Activated B cell treated with CpG ODN at 0.5 μM for 24 hours (primary cell): ENCODE results near the gene LMF2. TPM values are rescaled to one million over a fixed set of nuclear protein-coding genes. Genes with fewer than 3 reads are reported as not detected.

Source experiments
- ATAC-seq: fragments of 200-7000 bp; cut with Tn5 transposase; one replicate; pipeline ENCODE4 v1.10.0; 2021; ENCODE audit warnings: low read depth, mild to moderate bottlenecking, moderate library complexity
- CTCF ChIA-PET: fragments of 350-600 bp; sonication (Branson Sonifier 250); formaldehyde crosslinking; loops from one replicate; lab custom pipeline; 2021; ENCODE audit warnings: antibody characterized with exemption; lab: Charles Lee
- POLR2A ChIA-PET: fragments of 350-600 bp; sonication (Branson Sonifier 250); formaldehyde crosslinking; loops from one replicate; lab custom pipeline; 2021; ENCODE audit warnings: antibody characterized with exemption; lab: Charles Lee
- DNase-seq: peaks from one replicate; pipeline ENCODE4 v3.0.0; 2022
- H3K27ac Mint-ChIP-seq: one replicate; pipeline ENCODE4 v1.8.0; 2020; ENCODE audit warnings: mixed read lengths
- H3K27me3 Mint-ChIP-seq: one replicate; pipeline ENCODE4 v1.8.0; 2021; ENCODE audit warnings: mixed read lengths
- H3K36me3 Mint-ChIP-seq: one replicate; pipeline ENCODE4 v1.8.0; 2021; ENCODE audit warnings: low read depth, mixed read lengths
- H3K4me1 Mint-ChIP-seq: one replicate; pipeline ENCODE4 v1.8.0; 2021; ENCODE audit warnings: mixed read lengths
- H3K4me3 Mint-ChIP-seq: one replicate; pipeline ENCODE4 v1.8.0; 2020; ENCODE audit warnings: mild to moderate bottlenecking, mixed read lengths
- H3K9me3 Mint-ChIP-seq: one replicate; pipeline ENCODE4 v1.8.0; 2020; ENCODE audit warnings: mixed read lengths
- intact Hi-C: fragments of 100-400 bp; cut with micrococcal nuclease; formaldehyde crosslinking; loops from one replicate; pipeline ENCODE4 v1.15.1; 2024
- total RNA-seq: library from RNA; stranded (reverse); gene quantifications from 2 replicates; pipeline ENCODE4 v1.2.3, GENCODE V29; 2022
- TF ChIP-seq, protein P1 (sequence below): fragments of 200-600 bp; IDR thresholded peaks from one replicate; pipeline ENCODE4 v1.8.0; 2022; ENCODE audit warnings: antibody characterized with exemption, mild to moderate bottlenecking

LMF2 gene
- total RNA-seq, 1 donor from 2014 or later, result 81.0 TPM

DNA sequence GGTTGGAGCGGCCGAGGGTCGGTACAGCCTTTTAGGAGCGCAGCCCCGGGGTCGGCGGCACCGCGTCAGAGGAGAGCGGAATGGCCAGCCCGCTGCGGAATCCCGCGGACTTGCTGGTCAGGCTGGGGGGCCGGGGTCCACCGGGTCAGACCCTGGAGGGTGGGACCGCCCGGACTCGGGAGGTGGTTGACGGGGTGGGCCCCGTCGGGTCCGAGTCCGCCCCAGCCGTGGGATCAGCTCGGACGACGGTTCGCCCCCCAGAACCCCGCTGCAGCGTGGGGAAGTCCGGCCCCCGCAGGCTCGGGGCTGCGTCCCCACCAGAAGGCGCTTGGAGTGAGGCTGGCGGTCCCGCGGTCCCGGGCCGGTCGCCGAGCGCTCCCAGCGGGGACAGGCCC is 26.5 kb downstream of the LMF2 start:
- Mint-ChIP-seq H3K27me3 (no peaks in the 10 kb centered on the region), H3K27ac (no peak overlapping the region), H3K9me3 (no peaks in the 10 kb centered on the region), H3K36me3 (no peaks in the 10 kb centered on the region), H3K4me3 (peak overlapping the region; percentile 66), H3K4me1 (peaks cover 10% of the 10 kb centered on the region)
- ChIA-PET CTCF (no interaction called here), POLR2A (interaction anchor here (0.6 to 2.7 kb wide), 6 partner anchors 9 to 140 kb away, joined by 3 to 13 read pairs (median 4); no protein-coding TSS in a partner anchor)
- DNase-seq, result no peak
- no peak for ATAC-seq
- TF ChIP-seq, protein P1, sequence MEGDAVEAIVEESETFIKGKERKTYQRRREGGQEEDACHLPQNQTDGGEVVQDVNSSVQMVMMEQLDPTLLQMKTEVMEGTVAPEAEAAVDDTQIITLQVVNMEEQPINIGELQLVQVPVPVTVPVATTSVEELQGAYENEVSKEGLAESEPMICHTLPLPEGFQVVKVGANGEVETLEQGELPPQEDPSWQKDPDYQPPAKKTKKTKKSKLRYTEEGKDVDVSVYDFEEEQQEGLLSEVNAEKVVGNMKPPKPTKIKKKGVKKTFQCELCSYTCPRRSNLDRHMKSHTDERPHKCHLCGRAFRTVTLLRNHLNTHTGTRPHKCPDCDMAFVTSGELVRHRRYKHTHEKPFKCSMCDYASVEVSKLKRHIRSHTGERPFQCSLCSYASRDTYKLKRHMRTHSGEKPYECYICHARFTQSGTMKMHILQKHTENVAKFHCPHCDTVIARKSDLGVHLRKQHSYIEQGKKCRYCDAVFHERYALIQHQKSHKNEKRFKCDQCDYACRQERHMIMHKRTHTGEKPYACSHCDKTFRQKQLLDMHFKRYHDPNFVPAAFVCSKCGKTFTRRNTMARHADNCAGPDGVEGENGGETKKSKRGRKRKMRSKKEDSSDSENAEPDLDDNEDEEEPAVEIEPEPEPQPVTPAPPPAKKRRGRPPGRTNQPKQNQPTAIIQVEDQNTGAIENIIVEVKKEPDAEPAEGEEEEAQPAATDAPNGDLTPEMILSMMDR, result no peak
- intact Hi-C loops, result loop anchor here (1.0 kb wide), 1 partner anchor 11 kb away; no protein-coding TSS in a partner anchor

DNA sequence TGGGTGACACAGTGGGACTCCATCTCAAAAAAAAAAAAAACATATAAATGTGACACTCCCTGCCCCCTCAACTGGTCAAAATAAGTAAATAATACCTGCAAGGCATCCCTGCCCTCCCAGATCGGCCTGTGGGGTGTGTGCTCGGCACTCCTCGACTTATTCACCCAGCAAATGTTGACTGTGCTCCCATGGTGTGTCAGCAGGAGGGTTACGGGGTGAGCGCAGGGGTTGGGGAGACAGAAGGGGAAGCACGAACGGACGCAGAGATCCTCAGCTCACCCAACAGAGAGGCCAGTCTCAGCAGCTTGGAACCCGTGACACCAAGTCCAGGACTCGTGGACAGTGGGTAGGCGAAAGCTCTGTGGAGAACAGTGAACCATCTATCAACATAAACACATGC is 27.8 kb downstream of the LMF2 start:
- ATAC-seq (no peak), DNase-seq (no peak)
- Mint-ChIP-seq H3K4me3 (peak overlapping the region; percentile 66), H3K4me1 (peaks cover 15% of the 10 kb centered on the region), H3K36me3 (no peaks in the 10 kb centered on the region), H3K27ac (no peak overlapping the region), H3K27me3 (no peaks in the 10 kb centered on the region), H3K9me3 (no peaks in the 10 kb centered on the region)
- POLR2A ChIA-PET, result interaction anchor here (2.0 to 2.7 kb wide), 2 partner anchors 10 to 28 kb away, joined by 5 to 13 read pairs; partner anchors contain the start of genes LMF2 and NCAPH2
- TF ChIP-seq, protein P1, result no peak
- intact Hi-C loops, result loop anchor here (10.0 kb wide), 2 partner anchors 235 to 545 kb away; partner anchors contain the start of gene TUBGCP6
- CTCF ChIA-PET, result no interaction called here

- H3K27me3 Mint-ChIP-seq, result no peaks in the 10 kb centered on the region
- H3K4me3 Mint-ChIP-seq, result no peak overlapping the region
- no peak for DNase-seq
- no peaks in the 10 kb centered on the region for H3K9me3 Mint-ChIP-seq
- H3K27ac Mint-ChIP-seq, result no peak overlapping the region
- intact Hi-C loops, result loop anchor here (10.0 kb wide), 2 partner anchors 233 to 543 kb away; partner anchors contain the start of gene TUBGCP6
- H3K36me3 Mint-ChIP-seq, result peaks cover 2% of the 10 kb centered on the region
- H3K4me1 Mint-ChIP-seq, result peaks cover 21% of the 10 kb centered on the region
- POLR2A ChIA-PET, result no interaction called here
- no peak for ATAC-seq
- TF ChIP-seq, protein P1, result no peak
- CTCF ChIA-PET, result no interaction called here
These were observed 29.6 kb downstream of the LMF2 start for GRCh38 chr22:50477923-50478322.

DNA sequence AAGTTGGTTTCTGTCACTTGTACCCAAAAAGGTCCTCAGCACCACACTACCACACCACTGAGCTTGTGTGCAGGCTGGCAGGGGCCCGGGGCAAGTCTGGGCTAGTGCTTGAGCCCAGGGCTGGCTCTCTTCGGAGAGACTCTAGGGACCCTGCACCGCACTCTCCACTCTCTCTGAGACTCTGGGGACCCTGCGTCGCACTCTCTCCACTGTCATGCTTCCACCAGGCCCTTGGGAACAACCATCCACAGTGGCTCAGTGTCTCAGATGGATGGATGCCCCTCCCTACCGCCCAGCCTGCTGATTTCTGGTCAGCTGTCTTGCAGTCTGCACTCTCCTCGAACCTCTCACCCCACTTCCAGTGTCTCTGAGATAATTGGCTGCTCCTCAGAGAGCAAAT is 30.6 kb downstream of the LMF2 start:
- TF ChIP-seq, protein P1, result no peak
- H3K4me3 Mint-ChIP-seq, result peak overlapping the region; percentile 52
- CTCF ChIA-PET, result no interaction called here
- no peak for DNase-seq
- no peaks in the 10 kb centered on the region for H3K27me3 Mint-ChIP-seq
- peaks cover 2% of the 10 kb centered on the region for H3K36me3 Mint-ChIP-seq
- ATAC-seq, result no peak
- POLR2A ChIA-PET, result no interaction called here
- H3K9me3 Mint-ChIP-seq, result no peaks in the 10 kb centered on the region
- no peak overlapping the region for H3K27ac Mint-ChIP-seq
- intact Hi-C loops, result loop anchor here (10.0 kb wide), 2 partner anchors 232 to 542 kb away; partner anchors contain the start of gene TUBGCP6
- peaks cover 32% of the 10 kb centered on the region for H3K4me1 Mint-ChIP-seq

DNA sequence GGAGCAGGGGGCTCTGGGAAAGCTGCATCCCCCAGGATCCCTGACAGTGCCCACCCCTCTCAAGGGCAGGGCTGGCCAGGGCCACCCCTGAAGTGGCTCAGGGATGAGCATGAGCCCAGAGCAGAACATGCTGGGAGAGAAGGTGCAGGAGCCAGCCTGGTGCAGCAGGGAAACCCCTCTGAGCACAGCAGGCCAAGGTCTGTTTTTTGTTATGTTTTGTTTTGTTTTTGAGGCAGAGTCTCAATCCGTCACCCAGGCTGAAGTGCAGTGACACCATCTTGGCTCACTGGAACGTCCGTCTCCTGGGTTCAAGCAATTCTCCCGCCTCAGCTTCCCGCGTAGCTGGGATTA is 31.9 kb downstream of the LMF2 start:
- DNase-seq (no peak), ATAC-seq (no peak)
- intact Hi-C loops, result loop anchor here (1.0 to 10.0 kb wide), 5 partner anchors 32 to 541 kb away; partner anchors contain the start of genes LMF2, SCO2, TUBGCP6 and TYMP
- Mint-ChIP-seq H3K4me3 (peak overlapping the region; percentile 66), H3K36me3 (peaks cover 2% of the 10 kb centered on the region), H3K4me1 (peaks cover 44% of the 10 kb centered on the region), H3K9me3 (no peaks in the 10 kb centered on the region), H3K27me3 (no peaks in the 10 kb centered on the region), H3K27ac (peak overlapping the region; percentile 74)
- ChIA-PET CTCF (no interaction called here), POLR2A (no interaction called here)
- TF ChIP-seq, protein P1, result no peak
